GM12878 (cell line): ENCODE results near the gene PGRMC2. TPM values are rescaled to one million over a fixed set of nuclear protein-coding genes. Genes with fewer than 3 reads are reported as not detected.

Experiments
- ATAC-seq: fragments of 200-7000 bp; cut with Tn5 transposase; 3 replicates; pipeline ENCODE4 v1.9.1; 2020; ENCODE audit warnings: mild to moderate bottlenecking, moderate library complexity
- BruUV-seq: library from RNA; stranded (reverse); fragments of 400-500 nt; replicated peaks from 2 replicates; lab custom pipeline; 2021; lab: Mats Ljungman, UMichigan
- CTCF ChIA-PET: fragments of 300-600 bp; sonication (Branson Sonifier 250); formaldehyde crosslinking; extraction: SDS; loops from one replicate; lab custom pipeline; 2021; ENCODE audit warnings: inconsistent platforms; lab: Yijun Ruan, JAX
- POLR2A ChIA-PET: fragments of 350-600 bp; formaldehyde crosslinking; extraction: SDS; loops from one replicate; lab custom pipeline; 2021; ENCODE audit warnings: inconsistent platforms; lab: Charles Lee
- RAD21 ChIA-PET: fragments of 300-600 bp; sonication (Branson Sonifier 250); formaldehyde crosslinking; loops from one replicate; lab custom pipeline; 2023; ENCODE audit warnings: antibody characterized with exemption; ENCODE audit not compliant: unreplicated experiment; lab: Charles Lee
- SMC1A ChIA-PET: fragments of 300-600 bp; sonication (Branson Sonifier 250); formaldehyde crosslinking; loops from one replicate; lab custom pipeline; 2023; ENCODE audit not compliant: unreplicated experiment, uncharacterized antibody; lab: Charles Lee
- DNase-seq: peaks from one replicate; pipeline ENCODE4 v3.0.0-alpha.2; 2011; ENCODE audit warnings: low read depth, low spot score
- FAIRE-seq: peaks from 3 replicates; lab custom pipeline; 2011; peaks lifted over from hg19 to GRCh38; lab: Jason Lieb, UNC
- H2AFZ ChIP-seq: 2 replicates; pipeline ENCODE4 v1.6.0; 2011; ENCODE audit warnings: low read depth, low read length, control low read depth; ENCODE audit not compliant: control insufficient read depth
- H3K27ac ChIP-seq: 2 replicates; pipeline ENCODE4 v1.5.1; 2011; ENCODE audit warnings: control low read depth; ENCODE audit not compliant: control insufficient read depth, insufficient read depth
- H3K27me3 ChIP-seq, 2 experiments: replicated peaks in 1 of 2; 2 replicates each; pipeline versions ENCODE4 v1.6.0 to v1.6.1; 2011; ENCODE audit warnings: low read length in 1 of 2; ENCODE audit not compliant: control insufficient read depth in 2 of 2, insufficient read depth in 2 of 2
- H3K36me3 ChIP-seq, 2 experiments: 2 replicates each; pipeline ENCODE4 v1.5.1; 2011; ENCODE audit warnings: low read length in 1 of 2; ENCODE audit not compliant: control insufficient read depth in 2 of 2, insufficient read depth in 2 of 2
- H3K4me1 ChIP-seq: 2 replicates; pipeline ENCODE4 v1.6.1; 2011; ENCODE audit warnings: mild to moderate bottlenecking, low read length, moderate library complexity, mixed read lengths; ENCODE audit not compliant: control insufficient read depth, insufficient read depth
- H3K4me2 ChIP-seq: 2 replicates; pipeline ENCODE4 v1.6.0; 2011; ENCODE audit warnings: control low read depth; ENCODE audit not compliant: control insufficient read depth, insufficient read depth
- H3K4me3 ChIP-seq: fragments of 200-600 bp; sonication (generic); 2 replicates; pipeline ENCODE4 v1.5.1; 2016
- H3K79me2 ChIP-seq: 2 replicates; pipeline ENCODE4 v1.6.0; 2011; ENCODE audit warnings: low read length; ENCODE audit not compliant: control insufficient read depth, insufficient read depth
- H3K9ac ChIP-seq: 2 replicates; pipeline ENCODE4 v1.8.0; 2011; ENCODE audit warnings: low read length, control low read depth, mixed read lengths; ENCODE audit not compliant: control insufficient read depth, insufficient read depth
- H3K9me3 ChIP-seq: replicated peaks from 3 replicates; pipeline ENCODE4 v1.5.1; 2011; ENCODE audit warnings: mild to moderate bottlenecking, low read length; ENCODE audit not compliant: control insufficient read depth, insufficient read depth
- H4K20me1 ChIP-seq: 2 replicates; pipeline ENCODE4 v1.6.0; 2011; ENCODE audit not compliant: control insufficient read depth, insufficient read depth
- ATF3 ChIP-seq: IDR thresholded peaks from 2 replicates; pipeline ENCODE4 v1.6.1; 2011; ENCODE audit warnings: low read depth, mild to moderate bottlenecking, low read length, moderate library complexity, borderline replicate concordance; ENCODE audit errors: extremely low read depth
- BCLAF1 ChIP-seq: fragments of 450-650 bp; IDR thresholded peaks from 2 replicates; pipeline ENCODE4 v1.6.1; 2017; ENCODE audit warnings: antibody characterized with exemption, mild to moderate bottlenecking, moderate library complexity
- EP300 ChIP-seq, 2 experiments: fragments of 150-350 bp in 1 of 2; IDR thresholded peaks; 2 replicates each; pipeline ENCODE4 v1.6.1; 2011 to 2012; ENCODE audit warnings: low read depth in 2 of 2, low read length in 2 of 2, borderline replicate concordance in 1 of 2, improper control_type of control experiment in 1 of 2, inconsistent platforms in 1 of 2; ENCODE audit not compliant: control insufficient read depth in 1 of 2
- IRF5 ChIP-seq: fragments of 450-650 bp; IDR thresholded peaks from 2 replicates; pipeline ENCODE4 v1.6.1; 2017; ENCODE audit warnings: borderline replicate concordance
- JUNB ChIP-seq: IDR thresholded peaks from 2 replicates; pipeline ENCODE4 v1.6.1; 2016; ENCODE audit warnings: antibody characterized with exemption, mild to moderate bottlenecking
- MAX ChIP-seq: IDR thresholded peaks from 2 replicates; pipeline ENCODE4 v1.6.1; 2012; ENCODE audit warnings: low read depth, low read length, improper control_type of control experiment
- RCOR1 ChIP-seq: conservative IDR thresholded peaks from 2 replicates; pipeline ENCODE4 v1.6.1; 2012; ENCODE audit warnings: low read depth, low read length, improper control_type of control experiment
- SIN3A ChIP-seq: IDR thresholded peaks from 2 replicates; pipeline ENCODE4 v1.6.1; 2012; ENCODE audit warnings: low read depth, low read length, improper control_type of control experiment
- SUZ12 ChIP-seq: fragments of 200-600 bp; sonication (generic); IDR thresholded peaks from one replicate; pipeline ENCODE4 v1.6.1; 2018; ENCODE audit warnings: antibody characterized with exemption, mild to moderate bottlenecking; ENCODE audit not compliant: unreplicated experiment
- USF2 ChIP-seq: IDR thresholded peaks from 2 replicates; pipeline ENCODE4 v1.6.1; 2011; ENCODE audit warnings: low read depth, low read length, improper control_type of control experiment, borderline replicate concordance
- YBX1 ChIP-seq: fragments of 450-650 bp; IDR thresholded peaks from 2 replicates; pipeline ENCODE4 v1.6.1; 2016; ENCODE audit warnings: antibody characterized with exemption
- ZBED1 ChIP-seq: IDR thresholded peaks from 2 replicates; pipeline ENCODE4 v1.6.1; 2016; ENCODE audit warnings: borderline replicate concordance
- ZBTB33 ChIP-seq: fragments of 450-650 bp; IDR thresholded peaks from 2 replicates; pipeline ENCODE4 v1.6.1; 2017; ENCODE audit warnings: mild to moderate bottlenecking
- WGBS: methylation state at CpG from one replicate; pipeline ENCODE4 v1.1.6; 2016; ENCODE audit warnings: low lambda C conversion rate; ENCODE audit not compliant: insufficient replicate concordance, insufficient coverage; ENCODE audit errors: missing lambda C conversion rate; 5-methylcytosine and 5-hydroxymethylcytosine counted together
- in situ Hi-C: fragments of 300-500 bp; cut with MboI; formaldehyde crosslinking; loops from 9 replicates; pipeline ENCODE4 v1.14.3; 2018; ENCODE audit warnings: mixed read lengths
- intact Hi-C: fragments of 100-400 bp; cut with micrococcal nuclease; formaldehyde crosslinking; loops from one replicate; pipeline ENCODE4 v1.14.2; 2022; ENCODE audit not compliant: unreplicated experiment
- polyA plus RNA-seq, 11 experiments: library from polyadenylated mRNA; depleted of rRNA in 4 of 11; unstranded in 6 of 11; stranded (reverse) in 5 of 11; fragments of >200 nt; fragmentation: Nextera tagmentation in 4 of 11; fragmentation: Illumina TruSeq in 1 of 11; extraction: Ambion mirVana in 4 of 11; extraction: Trizol in 1 of 11; gene quantifications; 1 replicate in 1 of 11; 2 replicates in 10 of 11; pipeline versions ENCODE4 v1.2.1 to v1.2.3, GENCODE V29; 2011 to 2016; ENCODE audit warnings: inconsistent platforms in 2 of 11, missing spikeins in 2 of 11, low read depth in 1 of 11
- total RNA-seq, 4 experiments: library from RNA; depleted of rRNA in 3 of 4; stranded (reverse); fragments of >200 nt in 3 of 4; fragmentation: Illumina TruSeq in 1 of 4; extraction: Trizol in 1 of 4; gene quantifications; 2 replicates each; pipeline versions ENCODE4 v1.2.1 to v1.2.3, GENCODE V29; 2013 to 2021

The PGRMC2 gene
- total and polyA plus RNA-seq, 10 of the 15 experiments (the other 5 are each of a cell fraction or from before 2014, with no cell fraction given), result 6.3 to 38.4 (median 12.0) TPM

GRCh38 chr4:128303986-128304385 lies 16.4 kb upstream of the PGRMC2 start:
- RAD21 ChIA-PET, result no interaction called here
- H3K27ac ChIP-seq, result no peak overlapping the region
- no peaks in the 10 kb centered on the region for H3K4me1 ChIP-seq
- H4K20me1 ChIP-seq, result no peaks in the 10 kb centered on the region
- FAIRE-seq (no peak), DNase-seq (no peak), ATAC-seq (no peak)
- H3K9me3 ChIP-seq, result no peaks in the 10 kb centered on the region
- H3K27me3 ChIP-seq, result no peaks in the 10 kb centered on the region
- in situ Hi-C loops (no loop called here), intact Hi-C loops (no loop called here)
- H3K4me2 ChIP-seq, result no peak overlapping the region
- no peak overlapping the region for H2AFZ ChIP-seq
- SMC1A ChIA-PET, result no interaction called here
- H3K36me3 ChIP-seq, result no peaks in the 10 kb centered on the region
- POLR2A ChIA-PET, result no interaction called here
- BruUV-seq, result no TSS peak
- H3K4me3 ChIP-seq, result no peak overlapping the region
- no peaks in the 10 kb centered on the region for H3K79me2 ChIP-seq
- CTCF ChIA-PET, result no interaction called here
- no peak overlapping the region for H3K9ac ChIP-seq
- 86% methylated on average over 4 of the region's 4 CpGs for WGBS
- no peak for TF ChIP-seq ZBED1
- TF ChIP-seq ZBTB33, result no peak
- TF ChIP-seq IRF5, result no peak
- TF ChIP-seq EP300 (IDR thresholded peaks at IDR 0.05; ENCODE audit: borderline replicate concordance in 1 of 2, control insufficient read depth in 1 of 2, low read depth in 2 of 2, low read length in 2 of 2), result no peak
- TF ChIP-seq YBX1, result no peak
- TF ChIP-seq JUNB, result no peak
- no peak for TF ChIP-seq RCOR1
- TF ChIP-seq MAX, result no peak
- no peak for TF ChIP-seq SUZ12
- TF ChIP-seq USF2, result no peak
- no peak for TF ChIP-seq ATF3
- TF ChIP-seq SIN3A, result no peak
- TF ChIP-seq BCLAF1, result no peak
